NCI-H2081 (cell line): Measurements from ENCODE around the gene HTR3C.
A peak's percentile ranks its signal among the peaks of the same experiment; 100 is the strongest.
"Not testable (repeated sequence)": the region's sequence is repeated elsewhere in the genome, so short reads cannot be mapped to it uniquely, and the experiment has no call there.

Source experiments
- DNase-seq, 2 experiments: peaks; one replicate each; lab custom pipeline; 2025; lab: John Stamatoyannopoulos, UW

HTR3C gene, protein sequence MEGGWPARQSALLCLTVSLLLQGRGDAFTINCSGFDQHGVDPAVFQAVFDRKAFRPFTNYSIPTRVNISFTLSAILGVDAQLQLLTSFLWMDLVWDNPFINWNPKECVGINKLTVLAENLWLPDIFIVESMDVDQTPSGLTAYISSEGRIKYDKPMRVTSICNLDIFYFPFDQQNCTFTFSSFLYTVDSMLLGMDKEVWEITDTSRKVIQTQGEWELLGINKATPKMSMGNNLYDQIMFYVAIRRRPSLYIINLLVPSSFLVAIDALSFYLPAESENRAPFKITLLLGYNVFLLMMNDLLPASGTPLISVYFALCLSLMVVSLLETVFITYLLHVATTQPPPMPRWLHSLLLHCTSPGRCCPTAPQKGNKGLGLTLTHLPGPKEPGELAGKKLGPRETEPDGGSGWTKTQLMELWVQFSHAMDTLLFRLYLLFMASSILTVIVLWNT

DNA sequence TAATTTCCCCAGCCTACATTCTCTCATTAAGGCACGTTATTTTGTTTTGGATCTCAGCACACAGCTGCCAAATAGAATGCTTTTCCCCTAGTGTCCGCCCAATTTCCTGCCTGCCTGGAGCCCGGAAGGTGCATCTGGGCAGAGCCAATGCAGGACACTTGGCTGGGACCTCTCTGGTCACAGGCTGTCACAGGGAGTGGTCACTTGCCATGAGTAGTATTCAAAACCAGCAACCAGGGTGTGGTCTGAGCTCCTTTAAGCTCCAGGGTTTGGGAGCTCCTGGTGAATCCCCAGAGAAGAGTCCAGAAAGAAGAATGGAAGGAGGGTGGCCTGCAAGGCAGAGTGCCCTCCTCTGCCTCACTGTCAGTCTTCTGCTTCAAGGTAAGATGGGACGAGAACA lies at the start of gene HTR3C:
Gene HTR3C, plus strand, starts transcription at position 281 of the 400 bp plus-strand sequence. Its CDS starts 34 bp downstream, at position 315.
- DNase-seq, result no peak

GRCh38 chr3:184003187-184003967 lies 49.5 kb upstream of the HTR3C start:
- DNase-seq, result no peak

GRCh38 chr3:184004476-184004875 lies 48.4 kb upstream of the HTR3C start:
- DNase-seq, result no peak

GRCh38 chr3:184005941-184006507 lies 46.8 kb upstream of the HTR3C start:
- DNase-seq, result peak; percentile 99 to 100

DNA sequence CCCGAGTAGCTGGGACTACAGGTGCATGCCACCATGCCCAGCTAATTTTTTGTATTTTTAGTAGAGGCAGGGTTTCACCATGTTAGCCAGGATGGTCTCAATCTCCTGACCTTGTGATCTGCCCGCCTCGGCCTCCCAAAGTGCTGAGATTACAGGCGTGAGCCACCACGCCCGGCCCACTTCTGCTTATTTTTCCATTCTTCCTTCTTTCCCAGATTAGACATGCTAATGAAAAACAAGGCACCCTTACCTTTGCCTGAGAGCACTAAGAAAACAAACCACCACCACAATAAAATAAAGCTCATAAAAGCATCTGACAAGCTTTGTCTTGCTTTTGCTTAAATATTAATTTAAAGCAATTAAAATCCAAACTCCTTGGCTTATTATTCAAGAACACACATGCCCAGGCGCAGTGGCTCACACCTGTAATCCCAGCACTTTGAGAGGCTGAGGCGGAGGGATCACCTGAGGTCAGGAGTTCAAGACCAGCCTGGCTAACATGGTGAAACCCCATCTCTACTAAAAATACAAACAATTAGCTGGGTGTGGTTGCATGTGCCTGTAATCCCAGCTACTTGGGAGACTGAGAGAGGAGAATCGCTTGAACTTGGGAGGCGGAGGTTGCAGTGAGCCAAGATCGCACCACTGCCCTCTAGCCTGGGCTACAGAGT lies 45.6 kb upstream of the HTR3C start:
- DNase-seq, result not testable (repeated sequence)

DNA sequence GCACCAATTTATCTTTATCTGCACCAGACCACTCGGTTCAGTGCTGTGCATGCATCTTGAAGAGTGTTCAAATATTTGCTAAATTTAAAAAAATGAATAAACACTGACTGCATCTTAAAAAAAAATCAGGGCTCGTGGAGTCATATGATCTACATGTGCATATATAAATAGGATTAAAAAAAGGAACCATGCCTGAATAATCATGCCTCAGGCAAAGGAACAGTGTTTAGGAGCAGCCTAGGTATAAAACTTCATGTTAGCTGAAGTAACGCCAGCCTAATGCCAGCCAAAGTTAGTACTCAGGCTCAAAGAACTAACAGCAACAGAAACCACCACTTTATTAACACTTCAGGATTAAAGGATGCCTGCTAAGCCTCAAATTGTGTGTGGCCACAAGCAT lies 44.7 kb upstream of the HTR3C start:
- DNase-seq, result peak in 1 of 2 experiments; percentile 35

DNA sequence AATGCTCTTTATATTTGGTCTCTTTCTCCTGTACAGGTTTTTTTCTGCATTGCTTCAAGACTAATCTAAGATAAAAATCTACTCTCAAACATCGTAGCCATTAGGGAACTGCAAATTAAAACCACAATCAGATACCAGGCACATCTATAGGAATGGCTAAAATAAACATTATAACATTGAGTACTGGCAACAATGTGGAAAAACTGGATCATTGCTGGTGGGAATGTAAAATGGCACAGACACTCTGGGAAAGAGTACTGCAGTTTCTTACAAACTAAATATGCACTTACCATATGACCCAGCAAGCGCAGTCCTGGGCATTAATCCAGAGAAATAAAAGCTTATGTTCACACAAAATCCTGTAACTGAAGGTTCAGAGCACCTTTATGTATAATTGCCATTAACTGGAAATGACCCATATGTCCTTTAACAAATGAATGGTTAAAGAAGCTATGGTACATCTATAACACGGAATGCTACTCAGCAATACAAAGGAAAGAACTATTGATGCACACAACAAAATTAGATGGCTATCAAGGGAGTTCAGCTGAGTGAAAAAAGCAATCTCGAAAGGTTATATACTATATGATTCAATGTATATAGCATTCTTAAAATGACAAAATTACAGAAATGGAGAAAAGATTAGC lies 41.5 kb upstream of the HTR3C start:
- DNase-seq, result no peak

- no peak for DNase-seq
Measured at GRCh38 chr3:184011937-184012889, 40.6 kb upstream of the HTR3C start.

DNA sequence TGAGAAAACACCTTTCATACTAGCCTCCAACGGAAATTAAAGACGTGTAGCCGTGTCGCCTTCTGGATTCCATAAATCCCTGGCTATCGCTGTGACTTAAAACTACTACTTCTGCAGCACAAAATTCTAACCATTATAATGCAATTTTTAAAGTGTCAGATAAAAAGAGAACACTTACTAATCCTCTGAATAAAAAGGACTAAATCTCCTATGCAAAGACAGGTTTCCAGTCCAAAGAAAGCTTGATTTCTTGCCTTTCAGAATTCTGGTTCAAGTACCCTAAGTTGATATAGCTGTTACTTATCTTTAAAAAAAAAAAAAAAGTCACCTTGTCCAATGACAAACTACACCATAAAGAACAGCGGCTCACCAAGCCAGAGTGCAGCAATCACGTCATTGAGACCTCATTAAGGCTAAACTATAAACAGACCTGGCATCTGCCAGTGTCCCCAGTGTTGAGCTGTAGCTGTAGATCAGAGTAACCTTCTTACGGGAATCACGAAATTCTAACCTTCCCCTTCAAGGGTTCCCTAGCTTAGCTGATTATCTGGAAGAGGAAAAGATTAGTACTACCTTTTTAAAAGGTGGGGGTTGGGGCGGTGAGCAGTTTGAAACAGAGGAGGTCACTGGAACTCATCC lies 37.3 kb upstream of the HTR3C start:
- peak; percentile 40 to 75 for DNase-seq

DNA sequence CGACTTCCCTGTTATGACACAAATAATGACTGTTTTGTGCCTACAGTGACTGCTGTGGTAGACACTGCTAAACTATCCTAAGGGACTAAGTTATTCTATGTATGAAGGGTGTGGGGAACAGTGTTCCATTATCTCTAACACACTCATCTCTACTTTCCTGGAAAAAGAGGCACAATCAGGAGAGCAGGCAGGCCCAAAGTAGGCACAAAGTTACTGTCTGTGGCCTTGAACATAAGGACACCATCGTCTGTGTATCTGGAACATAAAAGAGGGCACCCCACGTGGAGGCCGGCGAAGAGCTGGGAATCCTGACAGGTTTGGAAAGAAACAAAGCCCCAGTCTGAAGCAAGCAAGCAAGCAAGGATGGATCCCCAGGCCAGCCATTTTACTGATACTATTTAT lies 36.7 kb upstream of the HTR3C start:
- no peak for DNase-seq

- DNase-seq, result peak; percentile 69 to 78
Measured at GRCh38 chr3:184016811-184017671, 35.8 kb upstream of the HTR3C start.

DNA sequence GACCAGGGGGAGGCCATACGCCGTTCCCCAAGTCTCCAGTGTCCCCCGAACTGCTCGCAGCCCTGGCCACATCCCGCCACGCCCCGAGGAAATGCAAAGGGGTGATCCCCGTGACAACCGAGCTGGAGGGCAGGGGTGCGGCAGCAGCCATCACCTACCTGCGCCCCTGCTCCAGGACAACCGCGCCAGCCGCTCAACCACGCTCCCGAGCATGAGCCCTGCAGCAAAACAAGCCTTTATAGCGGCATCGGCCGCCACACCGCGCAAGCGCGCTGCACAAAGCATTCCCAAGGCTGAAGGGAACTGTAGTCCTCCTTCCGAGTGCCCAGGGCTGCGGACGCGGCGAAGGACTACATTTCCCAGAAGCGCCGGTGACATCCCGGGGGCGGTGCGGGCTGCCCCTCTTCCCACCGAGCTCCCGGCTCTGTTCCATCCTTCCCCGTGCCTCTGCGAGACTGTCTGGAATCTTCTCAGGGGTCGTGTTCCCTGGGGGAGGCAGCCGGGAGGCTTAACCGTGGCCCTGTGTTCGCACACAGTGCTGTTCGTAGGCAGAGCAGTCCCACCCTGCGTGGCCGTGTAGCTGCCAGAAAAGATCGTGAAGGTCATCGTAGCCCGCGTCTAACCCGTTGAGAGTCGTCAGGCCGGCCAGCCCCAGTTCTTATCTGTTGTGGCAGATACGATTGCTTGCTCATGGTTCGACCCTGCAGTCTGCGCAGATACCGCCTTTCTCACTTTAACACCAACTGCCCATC lies 35.0 kb upstream of the HTR3C start, which contains the start of gene ABCC5:
Gene ABCC5, minus strand, starts transcription at position 213 of the 752 bp plus-strand sequence. CDS start 3,492 bp downstream, outside the sequence.
- peak; percentile 97 to 99 for DNase-seq

DNA sequence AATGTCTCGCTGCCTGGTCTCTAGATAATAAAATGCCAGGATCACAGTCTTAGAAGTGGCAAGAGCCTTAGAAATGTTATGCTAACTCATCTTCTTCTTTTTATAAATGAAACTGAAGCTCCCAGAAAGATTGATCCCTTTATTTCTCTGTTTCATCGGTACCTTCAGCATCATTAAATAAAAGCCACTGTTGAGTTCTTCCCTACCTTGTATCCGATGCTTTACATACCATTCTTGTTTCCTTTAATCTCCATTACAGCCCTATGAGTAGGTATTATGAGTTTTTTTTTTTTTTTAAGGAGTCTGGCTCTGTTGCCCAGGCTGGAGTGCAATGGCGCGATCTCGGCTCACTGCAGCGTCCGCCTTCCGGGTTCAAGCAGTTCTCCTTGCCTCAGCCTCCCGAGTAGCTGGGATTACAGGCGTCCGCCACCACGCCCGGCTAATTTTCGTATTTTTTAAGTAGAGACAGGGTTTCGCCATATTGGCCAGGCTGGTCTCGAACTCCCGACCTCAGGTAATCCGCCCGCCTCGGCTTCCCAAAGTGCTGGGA lies 34.3 kb upstream of the HTR3C start:
- DNase-seq, result no peak

DNA sequence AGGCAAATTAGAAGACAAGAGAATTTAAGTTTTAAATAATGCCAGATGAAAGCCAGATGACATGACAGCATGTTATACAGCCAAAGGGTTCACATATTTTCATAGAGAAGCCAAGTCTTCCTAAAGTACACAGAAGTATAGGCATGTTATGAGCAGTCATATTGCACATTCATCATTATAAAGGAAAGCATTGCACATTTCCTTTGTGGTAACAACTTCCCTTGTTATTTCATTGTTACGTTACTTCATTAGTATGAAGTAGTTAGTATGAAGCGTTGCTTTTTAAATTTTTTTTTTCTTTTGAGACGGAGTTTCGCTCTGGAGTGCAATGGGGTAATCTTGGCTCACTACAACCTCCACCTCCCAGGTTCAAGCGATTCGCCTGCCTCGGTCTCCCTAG lies 30.5 kb upstream of the HTR3C start:
- DNase-seq, result no peak

GRCh38 chr3:184025256-184025655 lies 27.6 kb upstream of the HTR3C start:
- not testable (repeated sequence) for DNase-seq

- not testable (repeated sequence) for DNase-seq
Measured at GRCh38 chr3:184028275-184028890, 24.5 kb upstream of the HTR3C start.

DNA sequence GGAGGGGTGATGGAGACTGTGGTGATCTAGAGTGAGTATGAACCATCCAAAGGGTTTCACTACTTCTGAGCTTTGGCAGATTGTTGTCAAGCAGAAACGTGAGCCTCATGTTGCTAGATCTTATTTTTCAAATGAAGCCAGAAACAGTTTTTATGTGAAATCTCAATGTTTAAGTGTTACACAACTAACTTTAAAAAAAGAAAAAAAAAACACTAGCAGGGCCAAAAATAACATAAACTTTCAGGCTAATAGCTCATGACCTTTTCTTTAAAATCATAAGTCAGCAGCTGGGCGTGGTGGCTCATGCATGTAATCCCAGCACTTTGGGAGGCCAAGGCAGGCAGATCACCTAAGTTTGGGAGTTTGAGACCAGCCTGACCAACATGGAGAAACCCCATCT lies 23.4 kb upstream of the HTR3C start:
- DNase-seq, result no peak
